GM19043 (cell line): ENCODE measurements around the gene NRG3.

Source experiments
- ATAC-seq: cut with Tn5 transposase; IDR thresholded peaks from one replicate; pipeline ENCODE4 v1.9.1; 2021; ENCODE audit warnings: low read depth; ENCODE audit not compliant: unreplicated experiment

The NRG3 gene

GRCh38 chr10:82750538-82750937 is 875.5 kb downstream of the NRG3 start:
- no peak for ATAC-seq

- ATAC-seq = no peak
These were observed 882.4 kb downstream of the NRG3 start for GRCh38 chr10:82757397-82757796.

- no peak for ATAC-seq
These were observed 882.9 kb downstream of the NRG3 start for GRCh38 chr10:82757901-82758300.

GRCh38 chr10:82759050-82759449 is 884.1 kb downstream of the NRG3 start:
- ATAC-seq = no peak

GRCh38 chr10:82762641-82763040 is 887.6 kb downstream of the NRG3 start:
- no peak for ATAC-seq

- no peak for ATAC-seq
These were observed 893.0 kb downstream of the NRG3 start for GRCh38 chr10:82768040-82768439.

- ATAC-seq = no peak
These were observed 903.9 kb downstream of the NRG3 start for GRCh38 chr10:82778908-82779307.

- ATAC-seq = no peak
These were observed 921.5 kb downstream of the NRG3 start for GRCh38 chr10:82796510-82796909.

GRCh38 chr10:82801289-82801688 is 926.3 kb downstream of the NRG3 start:
- no peak for ATAC-seq

GRCh38 chr10:82811621-82812020 is 936.6 kb downstream of the NRG3 start:
- no peak for ATAC-seq

GRCh38 chr10:82813856-82814255 is 938.9 kb downstream of the NRG3 start:
- ATAC-seq = no peak

GRCh38 chr10:82814635-82815034 is 939.6 kb downstream of the NRG3 start:
- no peak for ATAC-seq

- ATAC-seq = no peak
These were observed 940.7 kb downstream of the NRG3 start for GRCh38 chr10:82815680-82816079.

- no peak for ATAC-seq
These were observed 942.9 kb downstream of the NRG3 start for GRCh38 chr10:82817676-82818422.

GRCh38 chr10:82821043-82821442 is 946.0 kb downstream of the NRG3 start:
- no peak for ATAC-seq

GRCh38 chr10:82826132-82826531 is 951.1 kb downstream of the NRG3 start:
- ATAC-seq = no peak

- ATAC-seq = no peak
These were observed 952.9 kb downstream of the NRG3 start for GRCh38 chr10:82827901-82828300.

GRCh38 chr10:82847242-82847641 is 972.2 kb downstream of the NRG3 start:
- ATAC-seq = no peak

- ATAC-seq = no peak
These were observed 975.2 kb downstream of the NRG3 start for GRCh38 chr10:82850191-82850590.

GRCh38 chr10:82856957-82857613 is 982.1 kb downstream of the NRG3 start:
- ATAC-seq = no peak

- no peak for ATAC-seq
These were observed 986.9 kb downstream of the NRG3 start for GRCh38 chr10:82861889-82862288.

GRCh38 chr10:82865366-82865765 is 990.4 kb downstream of the NRG3 start:
- ATAC-seq = no peak
